GM23338 (cell line): ENCODE data around the gene PEX10.

Experiments
- STAT1 ChIP-seq: IDR thresholded peaks from one replicate; pipeline ENCODE4 v1.6.1; 2016; ENCODE audit warnings: antibody characterized with exemption; ENCODE audit not compliant: unreplicated experiment
- TF ChIP-seq, protein P1 (sequence below), 2 experiments: fragments of 200-600 bp in 1 of 2; sonication (generic) in 1 of 2; conservative IDR thresholded peaks; 2 replicates each; pipeline versions ENCODE4 v1.5.1 to v1.6.1; 2016 to 2017; ENCODE audit warnings: antibody characterized with exemption in 2 of 2, low read depth in 2 of 2, mild to moderate bottlenecking in 2 of 2, moderate library complexity in 1 of 2

DNA sequence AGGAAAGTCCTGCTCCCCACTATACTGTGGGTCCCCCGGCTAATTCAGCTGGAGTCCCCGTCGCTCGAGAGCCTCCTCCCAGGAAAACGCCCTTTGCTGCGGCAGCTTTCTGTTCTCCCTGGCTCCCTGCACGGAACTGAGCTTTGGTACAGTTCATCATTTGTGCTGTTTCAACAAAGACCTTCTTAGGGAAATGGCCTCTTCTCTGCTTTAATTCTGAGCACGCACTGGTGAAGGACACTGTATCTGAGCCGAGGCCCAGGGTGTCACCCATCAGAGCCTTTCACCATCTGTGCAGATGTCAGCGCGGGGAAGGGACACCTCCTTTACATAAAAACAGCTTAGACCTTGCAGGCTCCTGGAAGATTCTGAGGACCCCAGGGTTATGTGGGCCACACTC is 13.5 kb upstream of the PEX10 start:
- TF ChIP-seq, protein P1, sequence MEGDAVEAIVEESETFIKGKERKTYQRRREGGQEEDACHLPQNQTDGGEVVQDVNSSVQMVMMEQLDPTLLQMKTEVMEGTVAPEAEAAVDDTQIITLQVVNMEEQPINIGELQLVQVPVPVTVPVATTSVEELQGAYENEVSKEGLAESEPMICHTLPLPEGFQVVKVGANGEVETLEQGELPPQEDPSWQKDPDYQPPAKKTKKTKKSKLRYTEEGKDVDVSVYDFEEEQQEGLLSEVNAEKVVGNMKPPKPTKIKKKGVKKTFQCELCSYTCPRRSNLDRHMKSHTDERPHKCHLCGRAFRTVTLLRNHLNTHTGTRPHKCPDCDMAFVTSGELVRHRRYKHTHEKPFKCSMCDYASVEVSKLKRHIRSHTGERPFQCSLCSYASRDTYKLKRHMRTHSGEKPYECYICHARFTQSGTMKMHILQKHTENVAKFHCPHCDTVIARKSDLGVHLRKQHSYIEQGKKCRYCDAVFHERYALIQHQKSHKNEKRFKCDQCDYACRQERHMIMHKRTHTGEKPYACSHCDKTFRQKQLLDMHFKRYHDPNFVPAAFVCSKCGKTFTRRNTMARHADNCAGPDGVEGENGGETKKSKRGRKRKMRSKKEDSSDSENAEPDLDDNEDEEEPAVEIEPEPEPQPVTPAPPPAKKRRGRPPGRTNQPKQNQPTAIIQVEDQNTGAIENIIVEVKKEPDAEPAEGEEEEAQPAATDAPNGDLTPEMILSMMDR (conservative IDR thresholded peaks at IDR 0.05; ENCODE audit: low read depth in 2 of 2), result no peak
- TF ChIP-seq STAT1, result no peak
